COLO668 (cell line): ENCODE results near the gene NDUFV3.
"Not testable (repeated sequence)": the region's sequence is repeated elsewhere in the genome, so short reads cannot be mapped to it uniquely, and the experiment has no call there.

Experiments used
- DNase-seq: peaks from one replicate; lab custom pipeline; 2025; ENCODE audit not compliant: unreplicated experiment; lab: John Stamatoyannopoulos, UW

NDUFV3 gene

DNA sequence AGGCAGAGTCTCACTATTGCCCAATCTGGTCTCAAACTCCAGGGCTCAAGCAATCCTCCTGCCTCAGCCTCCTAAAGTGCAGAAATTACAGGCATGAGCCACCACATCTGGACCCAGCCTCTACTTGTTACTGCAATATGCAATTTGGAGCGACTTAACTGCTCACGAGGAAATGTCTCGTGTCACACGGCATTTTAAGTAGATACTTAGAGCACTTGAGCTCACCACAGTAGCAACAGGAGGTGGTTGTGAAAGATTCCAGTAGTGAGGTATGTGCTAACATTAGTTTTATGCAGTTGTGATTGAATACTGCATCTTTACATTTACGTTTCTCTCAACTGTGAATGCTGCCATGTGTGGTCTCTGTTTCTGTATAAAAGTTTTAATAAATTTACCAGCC lies 5.8 kb upstream of the NDUFV3 start:
- no peak for DNase-seq

DNA sequence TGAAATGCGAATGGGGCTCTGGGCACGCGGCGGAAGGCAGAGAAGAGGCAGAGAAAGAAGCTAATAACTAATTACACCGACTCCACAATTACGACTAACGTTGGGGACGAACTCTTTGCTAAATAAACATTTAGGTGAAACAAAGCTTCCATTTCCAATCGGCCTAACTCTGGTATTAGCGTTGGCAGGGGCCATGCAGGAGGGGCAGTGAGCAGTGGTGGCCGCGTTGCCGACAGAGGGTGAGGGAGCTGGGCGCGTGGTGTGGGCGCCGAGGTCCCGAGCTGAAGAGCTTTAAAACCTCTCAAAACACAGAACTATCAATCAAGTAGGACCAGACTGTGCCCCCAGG lies 553 bp upstream of the NDUFV3 start:
- DNase-seq, result peak; percentile 55

DNA sequence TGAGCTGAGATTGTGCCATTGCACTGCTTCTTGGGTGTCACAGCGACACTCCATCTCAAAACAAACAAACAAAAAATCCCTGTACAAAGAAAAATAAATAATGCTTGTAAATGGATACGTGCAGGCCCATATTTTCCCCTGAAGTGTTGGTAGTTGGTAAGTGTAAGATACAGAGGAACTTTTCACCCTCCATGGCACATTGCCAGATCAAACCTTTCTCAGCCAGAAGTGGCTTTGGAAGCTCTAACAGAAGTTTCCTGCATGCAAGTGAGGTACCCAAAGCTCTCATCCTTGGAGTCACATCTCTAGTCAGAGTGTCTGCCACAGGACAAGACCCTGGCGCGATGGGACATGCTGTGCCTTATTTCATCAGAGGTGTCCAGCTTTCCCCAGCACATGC lies 7.3 kb downstream of the NDUFV3 start:
- DNase-seq, result no peak

DNA sequence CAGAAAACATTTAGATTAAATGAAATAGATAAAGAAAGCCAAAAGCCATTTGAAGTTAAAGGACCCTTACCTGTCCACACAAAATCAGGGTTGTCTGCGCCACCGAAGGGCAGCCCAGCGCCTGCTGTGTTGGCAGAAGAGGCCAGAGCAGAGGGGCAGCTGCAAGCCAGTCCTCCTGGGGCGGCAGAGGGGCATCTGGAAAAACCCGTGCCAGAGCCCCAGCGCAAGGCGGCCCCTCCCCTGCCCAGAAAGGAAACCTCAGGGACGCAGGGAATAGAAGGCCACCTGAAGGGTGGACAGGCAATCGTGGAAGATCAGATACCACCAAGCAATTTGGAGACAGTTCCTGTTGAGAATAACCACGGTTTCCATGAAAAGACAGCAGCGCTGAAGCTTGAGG lies 10.7 kb downstream of the NDUFV3 start:
- DNase-seq, result no peak

DNA sequence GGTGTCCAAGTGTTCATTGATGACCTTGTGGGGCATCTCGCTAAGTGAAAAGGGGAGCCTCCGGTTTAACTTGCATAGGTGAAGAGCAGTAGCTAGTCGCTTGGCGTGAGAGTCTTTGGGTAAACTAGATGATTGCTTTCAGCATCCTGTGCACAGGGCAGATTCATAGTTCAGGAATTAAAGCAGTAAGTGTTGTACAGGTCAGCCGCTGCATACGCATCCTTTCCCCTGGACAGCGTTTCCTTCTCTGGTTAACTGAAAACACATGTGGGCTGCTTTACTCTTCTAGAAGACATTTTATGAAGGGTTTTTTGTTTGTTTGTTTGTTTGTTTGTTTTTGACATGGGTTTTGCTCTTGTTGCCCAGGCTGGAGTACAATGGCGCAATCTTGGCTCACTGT lies 12.1 kb downstream of the NDUFV3 start:
- no peak for DNase-seq

DNA sequence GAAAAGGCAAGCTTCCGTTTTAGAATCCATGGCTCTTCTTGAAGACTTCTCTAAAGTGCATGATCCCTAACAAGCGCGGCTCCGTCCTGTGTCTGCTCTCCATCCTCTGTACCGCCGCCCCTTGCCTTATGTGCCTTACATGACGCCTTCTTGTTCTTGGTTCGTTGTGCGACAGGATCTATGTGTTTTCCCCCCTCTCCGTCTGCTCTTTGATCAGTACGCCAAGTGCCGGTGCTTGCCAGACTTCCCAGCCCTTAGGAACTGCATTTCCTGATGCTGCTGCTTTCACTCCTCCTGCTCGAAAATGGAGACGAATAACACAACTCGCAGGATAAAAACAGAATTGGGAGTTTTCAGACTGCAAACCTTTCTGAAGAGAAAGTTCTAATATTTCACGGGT lies 13.1 kb downstream of the NDUFV3 start:
- DNase-seq, result no peak

DNA sequence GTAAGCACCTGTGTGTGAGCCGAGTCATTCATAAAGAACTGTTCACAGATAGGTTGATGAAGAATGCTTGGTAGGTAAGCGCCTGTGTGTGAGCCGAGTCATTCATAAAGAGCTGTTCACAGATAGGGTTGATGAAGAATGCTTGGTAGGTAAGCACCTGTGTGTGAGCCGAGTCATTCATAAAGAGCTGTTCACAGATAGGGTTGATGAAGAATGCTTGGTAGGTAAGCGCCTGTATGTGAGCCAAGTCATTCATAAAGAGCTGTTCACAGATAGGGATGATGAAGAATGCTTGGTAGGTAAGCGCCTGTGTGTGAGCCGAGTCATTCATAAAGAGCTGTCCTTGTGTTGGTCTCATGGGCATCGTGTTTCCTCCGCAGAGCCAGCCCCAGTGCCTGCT lies 15.4 kb downstream of the NDUFV3 start:
- not testable (repeated sequence) for DNase-seq

DNA sequence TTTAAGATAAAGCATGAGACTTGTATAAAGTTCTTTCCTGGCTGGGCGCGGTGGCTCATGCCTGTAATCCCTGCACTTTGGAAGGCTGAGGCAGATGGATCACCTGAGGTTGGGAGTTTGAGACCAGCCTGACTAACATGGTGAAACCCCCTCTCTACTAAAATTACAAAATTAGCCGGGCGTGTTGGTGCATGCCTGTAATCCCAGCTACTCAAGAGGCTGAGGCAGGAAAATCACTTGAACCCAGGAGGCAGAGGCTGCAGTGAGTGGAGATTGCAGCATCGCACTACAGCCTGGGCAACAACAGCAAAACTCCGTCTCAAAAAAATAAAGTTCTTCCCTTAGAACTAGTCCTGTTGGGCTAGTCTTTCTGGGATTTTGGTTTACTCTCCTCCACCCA lies 18.8 kb downstream of the NDUFV3 start:
- not testable (repeated sequence) for DNase-seq

DNA sequence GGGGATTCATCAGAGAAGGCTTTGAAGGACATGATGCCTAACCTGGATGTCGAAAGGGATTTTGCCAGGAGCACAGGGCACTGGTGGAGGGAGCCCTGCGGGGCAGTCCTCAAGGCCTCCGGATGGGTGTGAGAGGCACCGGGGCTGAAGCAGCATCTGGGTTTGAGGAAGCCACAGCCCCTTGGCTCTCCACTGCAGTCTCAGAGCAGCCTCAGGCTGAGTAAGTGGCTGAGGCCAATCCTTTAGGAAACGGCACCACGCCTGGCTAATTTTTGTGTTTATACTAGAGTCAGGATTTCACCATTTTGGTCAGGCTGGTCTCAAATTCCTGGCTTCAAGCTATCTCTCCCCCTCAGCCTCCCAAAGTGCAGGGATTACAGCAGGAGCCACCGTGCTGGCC lies 20.4 kb downstream of the NDUFV3 start:
- DNase-seq, result no peak

DNA sequence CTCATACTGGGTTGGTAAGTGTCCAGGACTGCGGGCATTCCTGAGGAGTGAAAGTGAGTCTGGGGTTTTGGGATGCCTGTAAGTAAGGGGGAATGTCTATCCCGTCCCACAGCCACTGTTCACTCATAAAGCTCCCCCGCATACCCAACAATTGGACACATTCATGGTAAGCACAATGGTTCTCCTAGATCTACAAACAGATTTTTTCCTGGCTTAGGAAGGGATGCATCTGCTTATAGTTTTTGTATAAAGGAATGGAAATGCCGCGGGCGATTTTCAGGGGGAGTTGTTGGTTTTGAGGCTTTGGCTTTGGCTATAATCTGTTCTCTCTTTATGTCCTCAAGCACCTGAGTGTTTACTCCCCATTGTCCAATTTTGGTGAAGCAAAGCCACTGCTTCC lies 25.2 kb downstream of the NDUFV3 start:
- DNase-seq, result peak; percentile 61

DNA sequence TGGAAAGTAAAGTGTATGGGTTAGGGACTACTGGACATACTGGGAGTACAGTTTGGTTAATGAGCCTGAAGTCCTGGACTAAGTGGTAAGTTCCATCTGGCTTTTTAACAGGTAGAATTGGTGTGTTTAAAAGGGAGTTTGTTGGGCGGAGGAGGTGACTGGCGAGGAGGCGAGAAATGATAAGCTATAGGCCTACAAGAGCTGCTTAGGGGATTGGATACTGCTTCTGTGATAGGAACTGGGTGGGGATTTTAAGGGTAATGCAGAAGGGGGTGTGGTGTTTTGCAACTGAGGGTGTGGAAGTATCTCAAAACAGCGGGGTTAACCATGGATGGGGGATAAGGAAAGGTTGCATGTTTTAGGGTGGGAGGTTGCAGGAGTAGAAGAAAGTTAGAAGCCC lies 28.8 kb downstream of the NDUFV3 start:
- DNase-seq, result no peak

DNA sequence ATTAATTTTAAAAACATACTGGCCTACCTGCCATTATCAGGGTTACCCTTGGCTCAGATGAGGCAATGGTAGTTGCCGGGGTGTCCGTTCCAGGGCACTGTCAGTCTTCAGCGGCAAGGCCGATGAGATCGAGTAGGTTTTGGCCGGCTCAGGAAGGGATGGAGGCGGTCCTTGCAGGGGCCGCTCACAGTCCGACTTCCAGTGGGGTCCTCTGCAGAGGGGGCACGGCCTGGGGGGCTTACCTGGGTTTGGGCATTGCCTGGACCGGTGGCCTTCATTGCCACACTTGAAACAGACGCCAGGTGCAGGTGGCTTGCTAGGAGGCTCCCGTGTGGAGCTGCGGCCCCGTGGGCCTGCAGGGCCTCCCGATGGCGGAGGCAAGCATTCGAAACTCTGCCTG lies 29.8 kb downstream of the NDUFV3 start:
- no peak for DNase-seq

DNA sequence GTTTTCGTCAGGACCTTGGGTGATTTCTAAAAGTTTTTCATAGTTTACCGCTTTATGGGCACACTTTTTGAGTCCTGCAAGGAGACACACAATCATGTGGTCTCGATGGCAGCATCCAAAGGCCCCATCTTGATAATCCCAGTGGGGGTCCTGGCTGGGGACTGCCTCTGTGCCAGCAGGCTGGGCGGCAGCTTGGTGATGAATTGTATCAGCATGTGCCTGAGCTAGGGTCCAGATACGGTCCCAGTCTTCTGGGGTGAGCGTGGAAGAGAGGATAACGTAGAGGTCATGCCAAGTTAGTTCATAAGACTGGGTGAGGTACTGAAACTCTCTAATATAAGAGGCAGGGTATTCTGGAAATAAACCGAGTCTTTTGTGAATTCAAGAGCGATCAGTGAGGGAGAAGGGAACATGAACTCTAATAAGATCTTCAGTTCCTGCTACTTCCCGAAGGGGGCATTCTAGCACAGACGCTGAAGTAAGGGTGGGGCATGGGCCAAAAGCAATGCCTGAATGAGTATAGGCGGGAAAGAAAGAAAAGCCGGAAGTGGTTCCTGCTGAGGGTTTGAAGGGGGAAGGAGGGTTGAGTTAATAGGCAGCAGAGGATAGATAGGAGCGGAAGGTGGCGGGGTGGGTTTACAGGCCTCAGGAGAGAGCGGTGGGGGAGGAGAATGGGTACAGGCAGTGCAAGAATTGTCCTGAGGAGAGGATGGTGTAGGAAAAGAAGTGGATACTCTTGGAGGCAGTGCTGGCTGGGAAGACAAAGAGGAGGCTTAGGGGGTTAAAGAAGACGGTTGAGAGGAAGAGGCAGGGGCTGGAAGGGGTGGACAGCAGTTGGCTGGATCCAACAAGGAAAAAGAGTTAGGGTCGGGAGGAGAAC lies 30.7 kb downstream of the NDUFV3 start:
- peak; percentile 84 for DNase-seq

DNA sequence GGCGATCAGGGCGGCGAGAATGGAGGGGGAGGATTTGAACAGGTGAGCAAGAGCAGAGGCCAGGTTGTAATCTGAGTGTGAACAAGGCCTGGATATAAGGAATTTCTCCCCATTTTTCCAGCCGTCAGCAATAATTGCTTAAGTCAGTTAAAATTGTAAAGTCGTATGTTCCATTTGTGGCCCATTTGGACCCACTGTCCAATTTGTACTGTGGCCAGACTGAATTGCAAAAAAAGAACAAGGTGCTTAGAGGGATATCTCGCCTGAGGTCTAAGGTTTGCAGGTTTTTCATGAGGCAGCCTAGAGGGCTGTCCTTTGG lies 31.3 kb downstream of the NDUFV3 start:
- DNase-seq, result no peak

DNA sequence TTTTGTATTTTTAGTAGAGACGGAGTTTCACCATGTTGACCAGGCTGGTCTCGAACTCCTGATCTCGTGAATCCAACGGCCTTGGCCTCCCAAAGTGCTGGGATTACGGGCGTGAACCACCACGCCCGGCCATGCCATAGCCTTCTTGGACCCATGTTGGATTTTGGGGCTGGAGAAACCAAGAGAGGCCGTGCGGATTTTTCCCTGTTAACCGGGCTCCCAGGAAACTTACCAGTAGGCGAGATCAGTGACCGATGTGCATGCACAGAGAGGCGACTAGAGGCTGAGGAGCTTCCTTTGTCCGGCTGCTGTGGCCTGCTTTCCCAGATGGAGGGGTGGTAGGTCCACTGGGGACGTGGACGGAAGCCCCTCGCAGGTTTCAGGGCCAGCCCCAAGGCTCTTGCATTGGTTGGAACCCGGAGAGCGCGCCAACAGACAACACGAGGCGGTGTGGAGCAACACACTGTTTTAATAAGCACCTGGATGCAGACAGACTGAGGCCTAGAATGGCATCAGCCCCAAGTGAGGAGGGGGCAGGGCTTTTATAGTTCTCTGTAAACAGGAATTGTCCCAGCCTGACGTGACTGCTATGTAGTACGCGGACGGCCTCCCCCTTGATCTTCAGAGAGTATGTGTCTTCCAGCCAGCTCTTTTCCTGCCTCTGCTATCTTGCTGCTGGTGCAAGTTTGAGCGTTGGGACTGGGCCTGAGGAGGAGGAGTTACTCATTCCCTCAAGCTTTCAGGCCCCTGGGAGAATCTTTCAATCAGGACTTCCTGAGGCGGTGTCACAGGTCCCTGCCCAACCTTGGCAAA lies 32.2 kb downstream of the NDUFV3 start, which contains the start of gene ERVH48-1:
Gene ERVH48-1 (minus strand): TSS at position 517 of the 813 bp plus-strand sequence. CDS start 6,624 bp downstream, outside the sequence.
- DNase-seq, result no peak

DNA sequence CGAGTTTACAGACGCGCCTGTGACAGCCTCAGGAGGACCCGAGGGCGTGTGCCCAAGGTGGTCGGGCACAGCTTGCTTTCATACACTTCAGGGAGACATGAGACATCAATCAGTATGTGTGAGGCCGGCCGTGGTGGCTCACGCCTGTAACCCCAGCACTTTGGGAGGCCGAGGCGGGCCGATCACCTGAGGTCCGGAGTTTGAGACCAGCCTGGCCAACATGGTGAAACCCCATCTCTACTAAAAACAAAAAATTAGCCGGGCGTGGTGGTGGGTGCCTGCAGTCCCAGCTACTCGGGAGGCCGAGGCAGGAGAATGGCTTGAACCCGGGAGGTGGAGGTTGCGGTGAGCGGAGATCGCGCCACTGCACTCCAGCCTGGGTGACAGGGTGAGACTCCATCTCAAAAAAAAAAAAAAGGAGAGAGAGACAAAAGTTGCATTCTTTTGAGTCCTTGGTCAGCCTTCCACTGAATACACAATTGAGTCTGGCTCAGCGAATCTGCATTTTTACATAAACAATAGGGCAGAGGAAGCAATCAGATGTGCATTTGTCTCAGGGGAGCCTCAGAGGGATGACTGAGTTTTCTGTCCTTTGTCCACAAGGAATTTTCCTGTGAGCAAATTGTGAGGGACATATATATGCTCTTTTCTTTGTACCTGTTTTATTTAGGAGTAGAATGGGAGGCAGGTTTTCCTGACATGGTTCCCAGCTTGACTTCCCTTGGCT lies 34.5 kb downstream of the NDUFV3 start:
- not testable (repeated sequence) for DNase-seq

DNA sequence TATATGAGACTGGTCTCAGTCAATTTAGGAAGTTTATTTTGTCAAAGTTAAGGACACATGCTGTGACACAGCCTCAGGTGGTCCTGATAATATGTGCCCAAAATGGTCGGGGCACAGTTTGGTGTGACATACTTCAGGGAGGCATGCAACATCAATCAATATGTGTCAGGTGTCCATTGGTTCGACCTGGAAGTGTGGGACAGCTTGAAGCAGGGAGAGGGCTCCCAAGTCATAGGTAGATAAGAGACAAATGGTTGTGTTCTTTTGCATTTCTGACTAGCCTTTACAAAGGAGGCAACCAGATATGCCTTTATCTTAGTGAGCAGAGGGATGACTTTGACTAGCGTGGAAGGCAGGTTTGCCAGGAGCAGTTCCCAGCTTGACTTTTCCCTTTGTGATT lies 36.9 kb downstream of the NDUFV3 start:
- DNase-seq, result no peak

DNA sequence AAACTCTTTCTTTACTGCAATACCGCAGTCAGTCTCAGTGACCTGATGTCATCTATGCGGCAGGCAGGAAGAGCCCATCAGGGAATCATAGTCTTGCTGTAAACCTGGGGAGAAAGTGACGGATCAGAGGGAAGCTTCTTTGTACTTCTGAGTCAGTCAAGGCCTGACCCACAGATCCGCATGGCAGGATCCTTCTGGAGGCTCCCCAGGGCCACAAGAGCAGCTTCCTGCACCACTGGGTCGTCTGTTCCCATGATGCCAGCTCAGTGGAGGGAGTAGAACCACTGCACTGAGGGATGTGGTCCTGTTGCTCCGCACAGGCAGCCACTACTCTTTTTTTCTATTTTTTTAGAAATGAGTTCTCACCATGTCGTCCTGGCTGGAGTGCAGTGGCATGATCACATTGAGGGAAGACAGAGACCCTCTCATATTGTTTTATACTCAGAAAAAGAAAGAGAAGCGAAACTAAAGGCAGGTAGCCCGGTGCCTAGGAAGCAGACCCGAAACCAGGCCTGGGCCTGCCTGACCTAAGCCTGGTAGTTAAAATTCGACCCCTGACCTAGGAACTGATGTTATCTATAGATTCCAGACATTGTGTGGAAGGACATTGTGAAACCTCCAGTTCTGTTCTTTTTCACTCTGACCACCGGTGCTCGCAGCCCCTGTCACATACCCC lies 38.6 kb downstream of the NDUFV3 start:
- DNase-seq, result no peak

DNA sequence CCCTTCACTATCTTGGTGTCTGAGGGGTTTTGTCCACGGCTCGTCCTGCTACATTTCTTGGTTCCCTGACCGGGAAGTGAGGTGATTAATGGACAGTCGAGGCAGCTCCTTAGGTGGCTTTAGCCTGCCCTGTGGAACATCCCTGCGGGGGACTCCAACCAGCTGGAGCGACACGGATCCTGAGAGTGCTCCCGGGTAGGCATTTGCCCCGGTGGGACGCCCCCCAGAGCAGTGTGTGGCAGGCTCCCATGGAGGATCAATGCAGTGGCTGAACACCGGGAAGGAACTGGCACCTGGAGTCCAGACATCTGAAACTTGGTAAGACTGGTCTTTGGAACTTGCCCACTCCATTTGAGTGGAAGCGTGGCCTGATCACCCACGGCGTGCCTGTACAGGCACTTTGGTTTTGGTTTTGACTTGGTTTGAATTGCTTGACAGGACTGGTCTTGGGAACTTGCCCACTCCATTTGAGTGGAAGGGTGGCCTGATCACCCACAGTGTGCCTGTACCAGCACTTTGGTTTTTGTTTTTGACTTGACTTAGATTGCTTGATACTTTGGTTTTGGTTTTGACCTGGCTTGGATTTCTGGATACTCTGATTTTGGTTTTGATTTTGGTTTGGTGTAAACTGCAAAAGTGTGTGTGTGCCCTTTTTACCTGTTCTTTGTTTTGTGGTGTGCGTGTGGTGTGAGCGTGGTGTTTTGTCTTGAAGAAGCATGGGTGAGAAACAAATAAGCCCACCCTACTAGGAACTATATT lies 39.4 kb downstream of the NDUFV3 start:
- DNase-seq, result not testable (repeated sequence)
